DOHH2 (cell line): Measurements from ENCODE around the gene ABCD1.
A peak's percentile ranks its signal among the peaks of the same experiment; 100 is the strongest.

Experiments used
- H3F3A ChIP-seq: fragments of 200-600 bp; sonication (generic), shearing (Covaris generic); 2 replicates; pipeline ENCODE4 v1.6.0; 2016; ENCODE audit warnings: antibody characterized with exemption, mild to moderate bottlenecking; ENCODE audit not compliant: control insufficient read depth, insufficient read depth
- H3K27ac ChIP-seq: fragments of 200-600 bp; sonication (generic); 2 replicates; pipeline ENCODE4 v1.5.1; 2014; ENCODE audit warnings: low read depth, mild to moderate bottlenecking, low read length, moderate library complexity
- H3K27me3 ChIP-seq: fragments of 200-600 bp; sonication (generic); 2 replicates; pipeline ENCODE4 v1.6.1; 2014; ENCODE audit warnings: mild to moderate bottlenecking, low read length, mixed read lengths; ENCODE audit not compliant: control insufficient read depth
- H3K36me3 ChIP-seq: fragments of 200-600 bp; sonication (generic); 2 replicates; pipeline ENCODE4 v1.6.1; 2014; ENCODE audit warnings: mild to moderate bottlenecking, low read length, moderate library complexity, mixed read lengths; ENCODE audit not compliant: control insufficient read depth
- H3K4me1 ChIP-seq: fragments of 200-600 bp; sonication (generic); 2 replicates; pipeline ENCODE4 v1.6.1; 2014; ENCODE audit warnings: mild to moderate bottlenecking, low read length, mixed read lengths; ENCODE audit not compliant: control insufficient read depth
- H3K4me2 ChIP-seq: fragments of 200-600 bp; sonication (generic); 2 replicates; pipeline ENCODE4 v1.6.0; 2014; ENCODE audit warnings: mild to moderate bottlenecking, low read length, moderate library complexity
- H3K4me3 ChIP-seq: fragments of 200-600 bp; sonication (generic); 2 replicates; pipeline ENCODE4 v1.5.1; 2014; ENCODE audit warnings: mild to moderate bottlenecking, low read length, mixed read lengths
- H3K79me2 ChIP-seq: fragments of 200-600 bp; sonication (generic); 2 replicates; pipeline ENCODE4 v1.6.1; 2014; ENCODE audit warnings: mild to moderate bottlenecking, low read length, mixed read lengths; ENCODE audit not compliant: control insufficient read depth
- H3K9me2 ChIP-seq: fragments of 200-600 bp; sonication (generic); replicated peaks from 2 replicates; pipeline ENCODE4 v1.6.1; 2014; ENCODE audit warnings: mild to moderate bottlenecking, low read length, mixed read lengths; ENCODE audit not compliant: control insufficient read depth
- H3K9me3 ChIP-seq: fragments of 200-600 bp; sonication (generic); 2 replicates; pipeline ENCODE4 v1.6.1; 2014; ENCODE audit warnings: antibody characterized with exemption, low read length, mixed read lengths; ENCODE audit not compliant: control insufficient read depth, insufficient read depth
- H4K20me1 ChIP-seq: fragments of 200-600 bp; sonication (generic); 2 replicates; pipeline ENCODE4 v1.6.0; 2014; ENCODE audit warnings: low read depth, mild to moderate bottlenecking, antibody characterized with exemption, low read length, moderate library complexity; ENCODE audit not compliant: control insufficient read depth, insufficient read depth
- CTCF ChIP-seq: fragments of 200-600 bp; sonication (generic); IDR thresholded peaks from one replicate; pipeline ENCODE4 v1.5.1; 2014; ENCODE audit warnings: antibody characterized with exemption, mild to moderate bottlenecking, low read depth, low read length; ENCODE audit not compliant: poor library complexity, severe bottlenecking
- EZH2phosphoT487 ChIP-seq: fragments of 200-600 bp; sonication (generic); IDR thresholded peaks from 2 replicates; pipeline ENCODE4 v1.6.1; 2017; ENCODE audit warnings: borderline replicate concordance, mild to moderate bottlenecking, antibody characterized with exemption, low read length, moderate library complexity, mixed read lengths

The ABCD1 gene

GRCh38 chrX:153766871-153767673, 42.4 kb downstream of the ABCD1 start:
- Histone ChIP-seq H3K9me2 (no peaks in the 10 kb centered on the region), H3F3A (no peaks in the 10 kb centered on the region), H3K27ac (no peak overlapping the region), H3K4me3 (no peak overlapping the region), H3K4me1 (peaks cover 3% of the 10 kb centered on the region; the same call in 1 of the 2 replicates), H4K20me1 (no peaks in the 10 kb centered on the region), H3K4me2 (no peak overlapping the region), H3K36me3 (no peaks in the 10 kb centered on the region), H3K27me3 (no peaks in the 10 kb centered on the region), H3K9me3 (no peaks in the 10 kb centered on the region), H3K79me2 (no peaks in the 10 kb centered on the region)
- TF ChIP-seq CTCF, result no peak
- no peak for TF ChIP-seq EZH2phosphoT487

- H3K36me3 ChIP-seq, result no peaks in the 10 kb centered on the region
- H3K27me3 ChIP-seq, result no peaks in the 10 kb centered on the region
- no peaks in the 10 kb centered on the region for H4K20me1 ChIP-seq
- H3K9me2 ChIP-seq, result no peaks in the 10 kb centered on the region
- H3K4me3 ChIP-seq, result no peak overlapping the region
- H3F3A ChIP-seq, result no peaks in the 10 kb centered on the region
- TF ChIP-seq CTCF (no peak), EZH2phosphoT487 (no peak)
- no peak overlapping the region for H3K4me2 ChIP-seq
- no peaks in the 10 kb centered on the region for H3K79me2 ChIP-seq
- no peaks in the 10 kb centered on the region for H3K9me3 ChIP-seq
- peaks cover 3% of the 10 kb centered on the region; the same call in 1 of the 2 replicates for H3K4me1 ChIP-seq
- no peak overlapping the region for H3K27ac ChIP-seq
These were observed 43.0 kb downstream of the ABCD1 start for GRCh38 chrX:153767674-153768055.

- no peak for TF ChIP-seq EZH2phosphoT487
- TF ChIP-seq CTCF, result peak; percentile 19
- Histone ChIP-seq H3K9me2 (no peaks in the 10 kb centered on the region), H3K9me3 (no peaks in the 10 kb centered on the region), H3K27ac (no peak overlapping the region), H3K4me1 (peaks cover 3% of the 10 kb centered on the region; the same call in 1 of the 2 replicates), H3K27me3 (no peaks in the 10 kb centered on the region), H3K79me2 (no peaks in the 10 kb centered on the region), H3K4me2 (no peak overlapping the region), H4K20me1 (no peaks in the 10 kb centered on the region), H3K36me3 (no peaks in the 10 kb centered on the region), H3F3A (no peaks in the 10 kb centered on the region), H3K4me3 (no peak overlapping the region)
These were observed 43.9 kb downstream of the ABCD1 start for GRCh38 chrX:153768311-153769157.
